ENCODE results near the gene XBP1. TPM values are rescaled to one million over a fixed set of nuclear protein-coding genes. Genes with fewer than 3 reads are reported as not detected.
"Not testable (repeated sequence)": the region's sequence is repeated elsewhere in the genome, so short reads cannot be mapped to it uniquely, and the experiment has no call there.

The XBP1 gene
- total and polyA plus RNA-seq, 2 experiments from 2014 or later, result 95.1 to 195 TPM

DNA sequence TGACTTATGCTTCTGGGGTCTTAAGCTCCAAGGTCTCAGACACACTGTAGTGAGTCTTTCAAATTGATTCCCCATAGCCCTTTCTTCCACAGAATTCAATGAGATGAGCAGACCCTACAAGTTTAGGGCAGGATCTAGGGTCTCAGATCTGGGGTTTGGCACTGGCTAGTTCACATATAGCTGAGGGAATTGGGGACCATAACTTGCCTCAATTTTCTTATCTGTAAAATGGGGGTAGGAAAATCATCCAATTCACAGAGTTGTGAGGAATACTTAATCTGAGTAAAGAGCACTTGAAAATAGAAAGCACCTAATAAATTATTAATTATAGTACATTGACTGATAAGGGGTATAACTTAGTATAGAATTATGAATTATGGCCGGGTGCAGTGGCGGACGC is 33.7 kb downstream of the XBP1 start (continued):
- TF ChIP-seq, protein P1, sequence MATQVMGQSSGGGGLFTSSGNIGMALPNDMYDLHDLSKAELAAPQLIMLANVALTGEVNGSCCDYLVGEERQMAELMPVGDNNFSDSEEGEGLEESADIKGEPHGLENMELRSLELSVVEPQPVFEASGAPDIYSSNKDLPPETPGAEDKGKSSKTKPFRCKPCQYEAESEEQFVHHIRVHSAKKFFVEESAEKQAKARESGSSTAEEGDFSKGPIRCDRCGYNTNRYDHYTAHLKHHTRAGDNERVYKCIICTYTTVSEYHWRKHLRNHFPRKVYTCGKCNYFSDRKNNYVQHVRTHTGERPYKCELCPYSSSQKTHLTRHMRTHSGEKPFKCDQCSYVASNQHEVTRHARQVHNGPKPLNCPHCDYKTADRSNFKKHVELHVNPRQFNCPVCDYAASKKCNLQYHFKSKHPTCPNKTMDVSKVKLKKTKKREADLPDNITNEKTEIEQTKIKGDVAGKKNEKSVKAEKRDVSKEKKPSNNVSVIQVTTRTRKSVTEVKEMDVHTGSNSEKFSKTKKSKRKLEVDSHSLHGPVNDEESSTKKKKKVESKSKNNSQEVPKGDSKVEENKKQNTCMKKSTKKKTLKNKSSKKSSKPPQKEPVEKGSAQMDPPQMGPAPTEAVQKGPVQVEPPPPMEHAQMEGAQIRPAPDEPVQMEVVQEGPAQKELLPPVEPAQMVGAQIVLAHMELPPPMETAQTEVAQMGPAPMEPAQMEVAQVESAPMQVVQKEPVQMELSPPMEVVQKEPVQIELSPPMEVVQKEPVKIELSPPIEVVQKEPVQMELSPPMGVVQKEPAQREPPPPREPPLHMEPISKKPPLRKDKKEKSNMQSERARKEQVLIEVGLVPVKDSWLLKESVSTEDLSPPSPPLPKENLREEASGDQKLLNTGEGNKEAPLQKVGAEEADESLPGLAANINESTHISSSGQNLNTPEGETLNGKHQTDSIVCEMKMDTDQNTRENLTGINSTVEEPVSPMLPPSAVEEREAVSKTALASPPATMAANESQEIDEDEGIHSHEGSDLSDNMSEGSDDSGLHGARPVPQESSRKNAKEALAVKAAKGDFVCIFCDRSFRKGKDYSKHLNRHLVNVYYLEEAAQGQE (IDR thresholded peaks at IDR 0.05; ENCODE audit: unreplicated experiment), result no peak
- TF ChIP-seq ZNF114 (CRISPR knock-in tag; IDR thresholded peaks at IDR 0.05) (no peak), EZH2 (IDR thresholded peaks at IDR 0.05; ENCODE audit: low read depth, unreplicated experiment) (no peak), STAT1 (IDR thresholded peaks at IDR 0.05; ENCODE audit: unreplicated experiment) (no peak)

GRCh38 chr22:28762000-28762399 is 38.4 kb downstream of the XBP1 start:
- not testable (repeated sequence) for H3K27ac Mint-ChIP-seq

DNA sequence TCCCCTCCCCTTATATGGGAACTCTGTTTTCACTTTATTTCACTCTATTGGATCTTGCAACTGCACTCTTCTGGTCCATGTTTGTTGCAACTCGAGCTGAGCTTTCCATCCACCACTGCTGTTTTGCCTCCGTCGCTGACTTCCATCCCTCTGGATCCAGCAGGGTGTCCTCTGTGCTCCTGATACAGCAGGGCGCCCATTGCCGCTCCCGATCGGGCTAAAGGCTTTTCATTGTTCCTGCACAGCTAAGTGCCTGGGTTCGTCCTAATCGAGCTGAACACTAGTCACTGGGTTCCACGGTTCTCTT is 39.0 kb downstream of the XBP1 start:
- DNase-seq (ENCODE audit: low spot score), result peak; percentile 34
- H3K4me1 Mint-ChIP-seq, result peaks cover 22% of the 10 kb centered on the region
- no peaks in the 10 kb centered on the region for H3K36me3 ChIP-seq (ENCODE audit: insufficient read depth)
- peak overlapping the region; percentile 82 for H3K27ac ChIP-seq (ENCODE audit: low read depth)
- H3F3A ChIP-seq (replicated peaks; ENCODE audit: low read depth), result peaks cover 8% of the 10 kb centered on the region; the same call in 1 of the 2 replicates
- no peaks in the 10 kb centered on the region for H3K79me2 ChIP-seq (replicated peaks; ENCODE audit: insufficient read depth)
- H3K27me3 Mint-ChIP-seq (ENCODE audit: insufficient read depth, low read depth, poor library complexity), result peaks cover 13% of the 10 kb centered on the region
- H3K27me3 ChIP-seq (ENCODE audit: insufficient read depth), result no peaks in the 10 kb centered on the region
- no peak; the same call in 2 of the 3 replicates for ATAC-seq
- peak overlapping the region; percentile 48 for H3K27ac Mint-ChIP-seq
- H3K4me3 ChIP-seq, result no peak overlapping the region
- H3K9me3 Mint-ChIP-seq, result peaks cover 23% of the 10 kb centered on the region
- H3K36me3 Mint-ChIP-seq (ENCODE audit: low read depth), result peaks cover 25% of the 10 kb centered on the region
- peak overlapping the region; percentile 13; the same call in 1 of the 3 replicates for H3K4me3 Mint-ChIP-seq
- H3K4me1 ChIP-seq (ENCODE audit: insufficient read depth), result peaks cover 14% of the 10 kb centered on the region; the same call in 1 of the 2 replicates
- no peak overlapping the region for H2AFZ ChIP-seq
- no peak overlapping the region for H3K4me2 ChIP-seq
- no peaks in the 10 kb centered on the region for H4K20me1 ChIP-seq (replicated peaks; ENCODE audit: insufficient read depth)
- H3K9me2 ChIP-seq (ENCODE audit: insufficient read depth), result peaks cover 8% of the 10 kb centered on the region
- no peak for TF ChIP-seq ZNF114 (CRISPR knock-in tag; IDR thresholded peaks at IDR 0.05)
- TF ChIP-seq, protein P1 (IDR thresholded peaks at IDR 0.05; ENCODE audit: unreplicated experiment), result no peak
- no peak for TF ChIP-seq EZH2 (IDR thresholded peaks at IDR 0.05; ENCODE audit: low read depth, unreplicated experiment)
- no peak for TF ChIP-seq POLR2AphosphoS5 (IDR thresholded peaks at IDR 0.05; ENCODE audit: low read depth)
- TF ChIP-seq NANOG (IDR thresholded peaks at IDR 0.05; ENCODE audit: borderline replicate concordance), result no peak
- TF ChIP-seq, protein P2, sequence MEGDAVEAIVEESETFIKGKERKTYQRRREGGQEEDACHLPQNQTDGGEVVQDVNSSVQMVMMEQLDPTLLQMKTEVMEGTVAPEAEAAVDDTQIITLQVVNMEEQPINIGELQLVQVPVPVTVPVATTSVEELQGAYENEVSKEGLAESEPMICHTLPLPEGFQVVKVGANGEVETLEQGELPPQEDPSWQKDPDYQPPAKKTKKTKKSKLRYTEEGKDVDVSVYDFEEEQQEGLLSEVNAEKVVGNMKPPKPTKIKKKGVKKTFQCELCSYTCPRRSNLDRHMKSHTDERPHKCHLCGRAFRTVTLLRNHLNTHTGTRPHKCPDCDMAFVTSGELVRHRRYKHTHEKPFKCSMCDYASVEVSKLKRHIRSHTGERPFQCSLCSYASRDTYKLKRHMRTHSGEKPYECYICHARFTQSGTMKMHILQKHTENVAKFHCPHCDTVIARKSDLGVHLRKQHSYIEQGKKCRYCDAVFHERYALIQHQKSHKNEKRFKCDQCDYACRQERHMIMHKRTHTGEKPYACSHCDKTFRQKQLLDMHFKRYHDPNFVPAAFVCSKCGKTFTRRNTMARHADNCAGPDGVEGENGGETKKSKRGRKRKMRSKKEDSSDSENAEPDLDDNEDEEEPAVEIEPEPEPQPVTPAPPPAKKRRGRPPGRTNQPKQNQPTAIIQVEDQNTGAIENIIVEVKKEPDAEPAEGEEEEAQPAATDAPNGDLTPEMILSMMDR (conservative IDR thresholded peaks at IDR 0.05; ENCODE audit: low read depth in 2 of 2), result no peak
- no peak for TF ChIP-seq JUNB (IDR thresholded peaks at IDR 0.05; ENCODE audit: unreplicated experiment)

More at GRCh38 chr22:28762000-28762399, 38.4 kb downstream of the XBP1 start:
- not testable (repeated sequence) for H3K4me2 ChIP-seq; H4K20me1 ChIP-seq (replicated peaks; ENCODE audit: insufficient read depth); H3K27ac ChIP-seq (ENCODE audit: low read depth); H2AFZ ChIP-seq; H3K36me3 ChIP-seq (ENCODE audit: insufficient read depth); ATAC-seq; H3K4me3 Mint-ChIP-seq; H3K27me3 ChIP-seq (ENCODE audit: insufficient read depth); H3K4me3 ChIP-seq; DNase-seq (ENCODE audit: low spot score); H3K9me2 ChIP-seq (ENCODE audit: insufficient read depth); H3F3A ChIP-seq (replicated peaks; ENCODE audit: low read depth); H3K79me2 ChIP-seq (replicated peaks; ENCODE audit: insufficient read depth)
- peaks cover 14% of the 10 kb centered on the region; the same call in 1 of the 2 replicates for H3K4me1 ChIP-seq (ENCODE audit: insufficient read depth)
- peaks cover 23% of the 10 kb centered on the region for H3K9me3 Mint-ChIP-seq
- peaks cover 22% of the 10 kb centered on the region for H3K4me1 Mint-ChIP-seq
- H3K27me3 Mint-ChIP-seq (ENCODE audit: insufficient read depth, low read depth, poor library complexity), result peaks cover 13% of the 10 kb centered on the region
- H3K36me3 Mint-ChIP-seq (ENCODE audit: low read depth), result peaks cover 21% of the 10 kb centered on the region
